Fibroblast of lung (primary cell): ENCODE data around the gene PRKAR1B. TPM values are rescaled to one million over a fixed set of nuclear protein-coding genes. Genes with fewer than 3 reads are reported as not detected.

Experiments
- DNase-seq, 2 donors: peaks; one replicate each; pipeline versions ENCODE4 v3.0.0 to v3.0.0-alpha.2; 2010; ENCODE audit warnings: low read depth in 2 of 2
- H2AFZ ChIP-seq: 2 replicates; pipeline ENCODE4 v1.5.1; 2012; ENCODE audit warnings: low read length, control low read depth, inconsistent platforms
- H3K27ac ChIP-seq: 2 replicates; pipeline ENCODE4 v1.5.1; 2011; ENCODE audit warnings: low read length, control low read depth; ENCODE audit not compliant: insufficient read depth
- H3K27me3 ChIP-seq: 2 replicates; pipeline ENCODE4 v1.5.1; 2011; ENCODE audit warnings: mild to moderate bottlenecking, low read length; ENCODE audit not compliant: control insufficient read depth, insufficient read depth
- H3K36me3 ChIP-seq: 2 replicates; pipeline ENCODE4 v1.5.1; 2011; ENCODE audit warnings: low read length; ENCODE audit not compliant: control insufficient read depth, insufficient read depth
- H3K4me1 ChIP-seq: 2 replicates; pipeline ENCODE4 v1.5.1; 2011; ENCODE audit warnings: low read length; ENCODE audit not compliant: control insufficient read depth, insufficient read depth; ENCODE audit errors: extremely low read depth
- H3K4me2 ChIP-seq: 2 replicates; pipeline ENCODE4 v1.5.1; 2011; ENCODE audit warnings: low read length, control low read depth; ENCODE audit not compliant: insufficient read depth; ENCODE audit errors: extremely low read depth
- H3K4me3 ChIP-seq, 4 experiments: fragments of 200-600 bp in 1 of 4; sonication (generic) in 1 of 4; replicated peaks in 1 of 4; 2 replicates each; pipeline ENCODE4 v1.5.1; 2011 to 2016; ENCODE audit warnings: low read length in 4 of 4, low read depth in 3 of 4, mild to moderate bottlenecking in 3 of 4, control low read depth in 2 of 4, inconsistent platforms in 1 of 4, mixed read lengths in 1 of 4; ENCODE audit not compliant: insufficient read depth in 1 of 4; ENCODE audit errors: control extremely low read depth in 1 of 4
- H3K79me2 ChIP-seq: 2 replicates; pipeline ENCODE4 v1.5.1; 2012; ENCODE audit warnings: mild to moderate bottlenecking, low read length, inconsistent platforms; ENCODE audit not compliant: control insufficient read depth, insufficient read depth
- H3K9ac ChIP-seq: 2 replicates; pipeline ENCODE4 v1.5.1; 2011; ENCODE audit warnings: mild to moderate bottlenecking, low read length, control low read depth; ENCODE audit not compliant: insufficient read depth
- H3K9me3 ChIP-seq: 2 replicates; pipeline ENCODE4 v1.5.1; 2012; ENCODE audit warnings: low read depth, low read length; ENCODE audit not compliant: control insufficient read depth, insufficient read depth
- H4K20me1 ChIP-seq: 2 replicates; pipeline ENCODE4 v1.5.1; 2011; ENCODE audit warnings: low read length; ENCODE audit not compliant: control insufficient read depth, insufficient read depth; ENCODE audit errors: extremely low read depth
- EZH2 ChIP-seq: IDR thresholded peaks from 2 replicates; pipeline ENCODE4 v1.5.1; 2012; ENCODE audit warnings: low read length, control low read depth, mild to moderate bottlenecking; ENCODE audit errors: missing control alignments
- polyA plus RNA-seq, 2 donors: library from polyadenylated mRNA; depleted of rRNA in 1 of 2; stranded (reverse) in 1 of 2; unstranded in 1 of 2; fragments of >200 nt; gene quantifications; 2 replicates each; pipeline ENCODE4 v1.2.1, GENCODE V29; 2011 to 2012; ENCODE audit warnings: missing spikeins in 1 of 2
- total RNA-seq: library from RNA; depleted of rRNA; stranded (reverse); fragments of >200 nt; gene quantifications from 2 replicates; pipeline ENCODE4 v1.2.1, GENCODE V29; 2014
- TF ChIP-seq, protein P1 (sequence below), 2 donors: IDR thresholded peaks in 1 of 2; conservative IDR thresholded peaks in 1 of 2; 1 replicate in 1 of 2; 2 replicates in 1 of 2; pipeline ENCODE4 v1.5.1; 2011 to 2012; ENCODE audit warnings: low read length in 2 of 2, control low read depth in 1 of 2, inconsistent platforms in 1 of 2, low read depth in 1 of 2, mild to moderate bottlenecking in 1 of 2

PRKAR1B gene
- total and polyA plus RNA-seq, 2 donors (not counting 1 experiment from before 2014, with no cell fraction given) = 12.7 to 14.5 TPM

DNA sequence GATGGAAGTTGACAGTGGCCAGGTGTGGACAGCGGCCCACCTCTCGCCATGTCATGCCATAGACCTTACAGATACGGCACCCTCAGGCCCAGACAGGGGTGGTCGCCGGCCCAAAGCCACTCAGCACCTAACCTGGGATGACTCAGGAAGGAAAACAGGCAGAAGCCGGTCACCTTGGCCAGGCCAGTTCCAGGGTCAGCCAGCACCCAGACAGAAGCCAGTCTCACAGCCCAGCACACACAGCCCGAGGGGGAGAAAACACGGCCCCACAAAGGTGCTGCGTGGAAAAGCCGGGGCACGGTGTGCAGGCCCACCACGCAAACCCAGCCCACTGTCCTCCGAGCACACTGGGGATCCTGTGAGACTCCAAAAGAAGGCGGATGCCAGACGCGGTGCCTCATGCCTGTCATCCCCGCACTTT, 95.8 kb downstream of the PRKAR1B start:
- H2AFZ ChIP-seq = no peak overlapping the region
- H3K9ac ChIP-seq = no peak overlapping the region
- DNase-seq = no peak
- H3K79me2 ChIP-seq = no peaks in the 10 kb centered on the region
- no peaks in the 10 kb centered on the region for H3K9me3 ChIP-seq
- no peaks in the 10 kb centered on the region for H4K20me1 ChIP-seq
- H3K4me2 ChIP-seq = no peak overlapping the region
- no peak overlapping the region for H3K4me3 ChIP-seq
- no peaks in the 10 kb centered on the region for H3K27me3 ChIP-seq
- no peak for TF ChIP-seq EZH2
- TF ChIP-seq, protein P1, sequence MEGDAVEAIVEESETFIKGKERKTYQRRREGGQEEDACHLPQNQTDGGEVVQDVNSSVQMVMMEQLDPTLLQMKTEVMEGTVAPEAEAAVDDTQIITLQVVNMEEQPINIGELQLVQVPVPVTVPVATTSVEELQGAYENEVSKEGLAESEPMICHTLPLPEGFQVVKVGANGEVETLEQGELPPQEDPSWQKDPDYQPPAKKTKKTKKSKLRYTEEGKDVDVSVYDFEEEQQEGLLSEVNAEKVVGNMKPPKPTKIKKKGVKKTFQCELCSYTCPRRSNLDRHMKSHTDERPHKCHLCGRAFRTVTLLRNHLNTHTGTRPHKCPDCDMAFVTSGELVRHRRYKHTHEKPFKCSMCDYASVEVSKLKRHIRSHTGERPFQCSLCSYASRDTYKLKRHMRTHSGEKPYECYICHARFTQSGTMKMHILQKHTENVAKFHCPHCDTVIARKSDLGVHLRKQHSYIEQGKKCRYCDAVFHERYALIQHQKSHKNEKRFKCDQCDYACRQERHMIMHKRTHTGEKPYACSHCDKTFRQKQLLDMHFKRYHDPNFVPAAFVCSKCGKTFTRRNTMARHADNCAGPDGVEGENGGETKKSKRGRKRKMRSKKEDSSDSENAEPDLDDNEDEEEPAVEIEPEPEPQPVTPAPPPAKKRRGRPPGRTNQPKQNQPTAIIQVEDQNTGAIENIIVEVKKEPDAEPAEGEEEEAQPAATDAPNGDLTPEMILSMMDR (conservative IDR thresholded peaks at IDR 0.05 in 1 of 2, IDR thresholded peaks at IDR 0.05 in 1 of 2; ENCODE audit: low read depth in 1 of 2, low read length in 2 of 2) = no peak
- H3K27ac ChIP-seq = no peak overlapping the region
- H3K4me1 ChIP-seq = no peaks in the 10 kb centered on the region
- no peaks in the 10 kb centered on the region for H3K36me3 ChIP-seq

DNA sequence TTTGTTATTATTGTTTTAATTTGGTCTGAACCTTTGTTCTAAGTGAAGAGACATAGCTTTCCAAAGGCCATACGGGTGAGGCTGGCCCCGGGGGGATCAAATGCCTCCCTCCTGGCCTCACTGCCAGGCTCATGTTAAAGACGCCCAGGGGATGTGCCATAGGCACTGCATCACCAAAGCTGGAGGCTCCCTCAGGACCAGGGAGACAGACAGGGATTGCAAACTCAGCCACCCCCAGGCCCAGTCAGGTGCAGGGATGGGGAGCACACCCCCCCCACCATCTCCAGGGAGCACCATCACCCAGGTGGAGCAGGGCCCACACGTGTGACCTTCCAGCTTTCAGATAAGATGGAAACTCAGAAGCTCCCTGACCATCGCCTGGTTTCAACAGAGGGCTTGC, 96.5 kb downstream of the PRKAR1B start:
- Histone ChIP-seq H3K4me2 (no peak overlapping the region), H3K4me1 (no peaks in the 10 kb centered on the region), H3K79me2 (no peaks in the 10 kb centered on the region), H4K20me1 (no peaks in the 10 kb centered on the region), H3K4me3 (no peak overlapping the region), H3K36me3 (no peaks in the 10 kb centered on the region), H3K9ac (no peak overlapping the region), H3K27me3 (no peaks in the 10 kb centered on the region), H3K27ac (no peak overlapping the region), H3K9me3 (no peaks in the 10 kb centered on the region), H2AFZ (no peak overlapping the region)
- TF ChIP-seq, protein P1 (conservative IDR thresholded peaks at IDR 0.05 in 1 of 2, IDR thresholded peaks at IDR 0.05 in 1 of 2; ENCODE audit: low read depth in 1 of 2, low read length in 2 of 2) = no peak
- TF ChIP-seq EZH2 = no peak
- DNase-seq = no peak

GRCh38 chr7:630111-630511, 97.0 kb downstream of the PRKAR1B start:
- Histone ChIP-seq H2AFZ (no peak overlapping the region), H3K79me2 (no peaks in the 10 kb centered on the region), H3K9me3 (no peaks in the 10 kb centered on the region), H3K27me3 (no peaks in the 10 kb centered on the region), H3K4me2 (no peak overlapping the region), H3K9ac (no peak overlapping the region), H3K27ac (no peak overlapping the region), H3K4me1 (no peaks in the 10 kb centered on the region), H3K36me3 (no peaks in the 10 kb centered on the region), H4K20me1 (no peaks in the 10 kb centered on the region), H3K4me3 (no peak overlapping the region)
- no peak for DNase-seq
- no peak for TF ChIP-seq EZH2
- TF ChIP-seq, protein P1 (conservative IDR thresholded peaks at IDR 0.05 in 1 of 2, IDR thresholded peaks at IDR 0.05 in 1 of 2; ENCODE audit: low read depth in 1 of 2, low read length in 2 of 2) = no peak
